H1 (cell line): Measurements from ENCODE around the gene ANKS1B. TPM values are rescaled to one million over a fixed set of nuclear protein-coding genes. Genes with fewer than 3 reads are reported as not detected.

Experiments used
- CTCF ChIA-PET: fragments of 300-600 bp; sonication (Branson Sonifier 250); formaldehyde crosslinking; loops from one replicate; lab custom pipeline; 2021; ENCODE audit not compliant: partially characterized antibody; lab: Charles Lee
- POLR2A ChIA-PET: fragments of 300-600 bp; sonication (Branson Sonifier 250); formaldehyde crosslinking; loops from one replicate; lab custom pipeline; 2021; ENCODE audit warnings: inconsistent platforms; ENCODE audit not compliant: partially characterized antibody; lab: Charles Lee
- DNase-seq, 2 experiments: peaks; one replicate each; pipeline versions ENCODE4 v3.0.0 to v3.0.0-alpha.2; 2010 to 2022; ENCODE audit warnings: low spot score in 2 of 2, low read depth in 1 of 2, mixed read lengths in 1 of 2
- FAIRE-seq: peaks from 2 replicates; lab custom pipeline; 2011; peaks lifted over from hg19 to GRCh38; lab: Jason Lieb, UNC
- H2AFZ ChIP-seq: 2 replicates; pipeline ENCODE4 v1.8.1; 2012; ENCODE audit warnings: low read length, inconsistent platforms
- H2AK5ac ChIP-seq: 2 replicates; pipeline ENCODE4 v1.6.1; 2013; ENCODE audit warnings: low read depth, low read length
- H2BK120ac ChIP-seq: replicated peaks from 2 replicates; pipeline ENCODE3; 2013; ENCODE audit warnings: low read depth, low read length, inconsistent platforms
- H2BK12ac ChIP-seq: 2 replicates; pipeline ENCODE4 v1.6.1; 2013; ENCODE audit warnings: low read depth, low read length
- H2BK15ac ChIP-seq: 2 replicates; pipeline ENCODE4 v1.6.1; 2013; ENCODE audit warnings: low read length
- H2BK20ac ChIP-seq: 2 replicates; pipeline ENCODE4 v1.6.1; 2013; ENCODE audit warnings: low read length
- H2BK5ac ChIP-seq: 2 replicates; pipeline ENCODE4 v1.6.1; 2013; ENCODE audit warnings: low read depth, low read length
- H3K14ac ChIP-seq: 2 replicates; pipeline ENCODE4 v1.6.1; 2013; ENCODE audit warnings: inconsistent platforms; ENCODE audit not compliant: insufficient read length
- H3K18ac ChIP-seq: 2 replicates; pipeline ENCODE4 v1.6.1; 2013; ENCODE audit warnings: low read length; ENCODE audit errors: extremely low read depth
- H3K23ac ChIP-seq: 2 replicates; pipeline ENCODE4 v1.6.1; 2013; ENCODE audit warnings: inconsistent platforms; ENCODE audit not compliant: insufficient read length
- H3K23me2 ChIP-seq: 2 replicates; pipeline ENCODE4 v1.6.1; 2013; ENCODE audit warnings: low read depth, low read length
- H3K27ac ChIP-seq: 2 replicates; pipeline ENCODE4 v1.6.1; 2011; ENCODE audit warnings: low read depth, low read length, inconsistent platforms
- H3K27me3 ChIP-seq, 4 experiments: replicated peaks in 1 of 4; 1 replicate in 1 of 4; 2 replicates in 3 of 4; pipeline versions ENCODE4 v1.6.1 to v1.8.1; 2011 to 2013; ENCODE audit warnings: low read length in 3 of 4, mild to moderate bottlenecking in 3 of 4, inconsistent platforms in 2 of 4, mixed read lengths in 2 of 4, moderate library complexity in 1 of 4; ENCODE audit not compliant: control insufficient read depth in 3 of 4, insufficient read depth in 3 of 4; ENCODE audit errors: extremely low read depth in 1 of 4
- H3K36me3 ChIP-seq, 4 experiments: 2 replicates each; pipeline versions ENCODE4 v1.6.1 to v1.8.1; 2011 to 2013; ENCODE audit warnings: mild to moderate bottlenecking in 4 of 4, low read length in 3 of 4, moderate library complexity in 2 of 4, control low read depth in 1 of 4, inconsistent platforms in 1 of 4; ENCODE audit not compliant: insufficient read depth in 4 of 4, control insufficient read depth in 2 of 4
- H3K4ac ChIP-seq: replicated peaks from 2 replicates; pipeline ENCODE3; 2013; ENCODE audit warnings: low read length, low read depth, mixed read lengths, inconsistent platforms; ENCODE audit not compliant: insufficient read length
- H3K4me1 ChIP-seq, 4 experiments: replicated peaks in 1 of 4; 1 replicate in 1 of 4; 2 replicates in 3 of 4; pipeline versions ENCODE4 v1.6.1 to v1.8.1; 2011 to 2013; ENCODE audit warnings: low read length in 3 of 4, inconsistent platforms in 2 of 4, mixed read lengths in 1 of 4; ENCODE audit not compliant: insufficient read depth in 4 of 4, control insufficient read depth in 3 of 4
- H3K4me2 ChIP-seq, 2 experiments: 2 replicates each; pipeline versions ENCODE4 v1.6.1 to v1.8.1; 2011 to 2013; ENCODE audit warnings: low read depth in 2 of 2, low read length in 2 of 2, control low read depth in 1 of 2, inconsistent platforms in 1 of 2, mild to moderate bottlenecking in 1 of 2; ENCODE audit not compliant: insufficient read depth in 1 of 2
- H3K4me3 ChIP-seq, 4 experiments: fragments of 200-600, 300-600 bp in 1 of 4; sonication (generic), shearing (Covaris generic), sonication (Bioruptor Twin) in 1 of 4; 2 replicates each; pipeline versions ENCODE4 v1.5.1 to v1.8.1; 2011 to 2016; ENCODE audit warnings: low read length in 4 of 4, low read depth in 3 of 4, control low read depth in 2 of 4, inconsistent platforms in 2 of 4, mild to moderate bottlenecking in 2 of 4, mixed read lengths in 1 of 4, moderate library complexity in 1 of 4; ENCODE audit not compliant: insufficient read depth in 2 of 4; ENCODE audit errors: extremely low read depth in 1 of 4
- H3K56ac ChIP-seq: replicated peaks from 2 replicates; pipeline ENCODE3; 2013; ENCODE audit warnings: low read depth, mild to moderate bottlenecking, mixed read lengths, low read length, inconsistent platforms; ENCODE audit not compliant: insufficient read length
- H3K79me1 ChIP-seq: 2 replicates; pipeline ENCODE4 v1.6.1; 2013; ENCODE audit warnings: low read depth, low read length, control low read depth
- H3K79me2 ChIP-seq, 2 experiments: 2 replicates each; pipeline versions ENCODE4 v1.6.1 to v1.8.1; 2012 to 2013; ENCODE audit warnings: low read length in 2 of 2, mild to moderate bottlenecking in 2 of 2, inconsistent platforms in 1 of 2; ENCODE audit not compliant: insufficient read depth in 2 of 2, control insufficient read depth in 1 of 2
- H3K9ac ChIP-seq, 4 experiments: replicated peaks in 1 of 4; 1 replicate in 1 of 4; 2 replicates in 3 of 4; pipeline versions ENCODE4 v1.6.1 to v1.8.1; 2011 to 2013; ENCODE audit warnings: low read depth in 3 of 4, low read length in 3 of 4, control low read depth in 2 of 4, mild to moderate bottlenecking in 2 of 4, moderate library complexity in 2 of 4, inconsistent platforms in 1 of 4; ENCODE audit errors: extremely low read depth in 1 of 4
- H3K9me3 ChIP-seq, 2 experiments: 2 replicates each; pipeline versions ENCODE4 v1.6.1 to v1.8.1; 2012 to 2013; ENCODE audit warnings: mild to moderate bottlenecking in 2 of 2, moderate library complexity in 2 of 2, control low read depth in 1 of 2, inconsistent platforms in 1 of 2, low read depth in 1 of 2, low read length in 1 of 2, mixed read lengths in 1 of 2; ENCODE audit not compliant: insufficient read depth in 2 of 2
- H4K20me1 ChIP-seq, 2 experiments: replicated peaks in 1 of 2; 2 replicates each; pipeline versions ENCODE3 to v1.8.1; 2011 to 2013; ENCODE audit warnings: inconsistent platforms in 2 of 2, low read length in 2 of 2, mild to moderate bottlenecking in 1 of 2; ENCODE audit not compliant: insufficient read depth in 2 of 2, control insufficient read depth in 1 of 2
- H4K5ac ChIP-seq: 2 replicates; pipeline ENCODE4 v1.6.1; 2013; ENCODE audit warnings: low read length, low read depth, mixed read lengths, inconsistent platforms; ENCODE audit not compliant: insufficient read length
- H4K8ac ChIP-seq: 2 replicates; pipeline ENCODE4 v1.8.0; 2013; ENCODE audit warnings: mild to moderate bottlenecking, moderate library complexity, low read length, inconsistent platforms; ENCODE audit not compliant: insufficient read depth; ENCODE audit errors: extremely low read depth
- H4K91ac ChIP-seq: replicated peaks from 2 replicates; pipeline ENCODE3; 2013; ENCODE audit warnings: low read length, mixed read lengths, inconsistent platforms; ENCODE audit not compliant: insufficient read length
- CTBP2 ChIP-seq: IDR thresholded peaks from 2 replicates; pipeline ENCODE4 v1.7.0; 2011; ENCODE audit warnings: borderline replicate concordance, mild to moderate bottlenecking, moderate library complexity, mixed read lengths, low read length; ENCODE audit not compliant: insufficient read depth, insufficient read length
- EP300 ChIP-seq, 2 experiments: IDR thresholded peaks; 1 replicate in 1 of 2; 2 replicates in 1 of 2; pipeline ENCODE4 v1.6.1; 2011 to 2012; ENCODE audit warnings: low read depth in 2 of 2, low read length in 2 of 2, mild to moderate bottlenecking in 2 of 2, borderline replicate concordance in 1 of 2, inconsistent platforms in 1 of 2, moderate library complexity in 1 of 2
- TAF7 ChIP-seq: optimal IDR thresholded peaks from 2 replicates; pipeline ENCODE3; 2011; ENCODE audit warnings: low read depth, mild to moderate bottlenecking, inconsistent platforms, low read length, moderate library complexity, borderline replicate concordance
- YY1 ChIP-seq: IDR thresholded peaks from 2 replicates; pipeline ENCODE4 v1.6.1; 2011; ENCODE audit warnings: low read depth, mild to moderate bottlenecking, low read length
- ZNF274 ChIP-seq: IDR thresholded peaks from 2 replicates; pipeline ENCODE4 v1.7.0; 2012; ENCODE audit warnings: low read length, borderline replicate concordance; ENCODE audit errors: extremely low read depth
- WGBS, 2 experiments: shearing (Covaris generic) in 1 of 2; methylation state at CpG; one replicate each; pipeline versions ENCODE4 v1.1.6 to v1.1.7; 2013 to 2015; ENCODE audit warnings: low lambda C conversion rate in 2 of 2, mixed read lengths in 2 of 2, inconsistent platforms in 1 of 2, low coverage in 1 of 2, missing lambda C conversion rate in 1 of 2; ENCODE audit not compliant: insufficient replicate concordance in 2 of 2, insufficient coverage in 1 of 2, insufficient read length in 1 of 2; ENCODE audit errors: extremely low coverage in 1 of 2, missing lambda C conversion rate in 1 of 2; 5-methylcytosine and 5-hydroxymethylcytosine counted together
- polyA plus RNA-seq, 7 experiments: library from polyadenylated mRNA; depleted of rRNA in 3 of 7; stranded (reverse) in 5 of 7; unstranded in 2 of 7; fragments of >200 nt in 5 of 7; fragments of 200-250 nt in 2 of 7; gene quantifications; 1 replicate in 5 of 7; 2 replicates in 1 of 7; 4 replicates in 1 of 7; pipeline versions ENCODE4 v1.2.1 to v1.2.3, GENCODE V29; 2011 to 2013; ENCODE audit warnings: missing spikeins in 2 of 7, mixed read lengths in 2 of 7
- total RNA-seq: library from RNA; stranded (reverse); fragmentation: NEBNext Ultra II Directional; extraction: Animal tissue kit (Norgen Biotek cat#: 25700); gene quantifications from 2 replicates; pipeline ENCODE4 v1.2.1, GENCODE V29; 2021
- TF ChIP-seq, protein P1 (sequence below): IDR thresholded peaks from 2 replicates; pipeline ENCODE4 v1.6.1; 2012; ENCODE audit warnings: inconsistent platforms
- TF ChIP-seq, protein P2 (sequence below): IDR thresholded peaks from 2 replicates; pipeline ENCODE4 v1.6.1; 2012; ENCODE audit warnings: inconsistent platforms

Gene ANKS1B
- total and polyA plus RNA-seq, 2 of the 8 experiments (the other 6 are each of a cell fraction or from before 2014, with no cell fraction given), result 2.7 to 6.1 TPM

DNA sequence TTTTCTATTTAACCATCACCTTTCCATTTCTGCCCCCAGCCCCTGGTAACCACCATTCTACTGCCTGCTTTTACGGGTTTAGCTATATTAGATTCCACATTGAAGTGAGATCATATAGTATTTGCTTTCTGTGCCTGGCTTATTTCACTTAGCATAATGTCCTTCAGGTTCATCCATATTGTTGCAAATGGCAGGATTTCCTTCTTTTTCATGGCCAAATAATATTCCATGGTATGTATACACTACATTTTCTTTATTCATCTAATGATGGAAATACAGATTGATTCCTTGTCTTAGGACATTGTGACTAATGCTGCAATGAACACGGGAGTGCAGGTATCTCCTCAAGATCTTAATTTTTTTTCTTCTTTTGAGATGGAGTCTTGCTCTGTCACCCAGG lies 1137.5 kb downstream of the ANKS1B start:
- H3K36me3 ChIP-seq, result no peaks in the 10 kb centered on the region
- H3K56ac ChIP-seq, result no peak overlapping the region
- H4K5ac ChIP-seq, result no peak overlapping the region
- no peak overlapping the region for H2BK20ac ChIP-seq
- WGBS, 2 experiments, result 93% methylated on average over 2 of the region's 2 CpGs; no CpG with 5 or more reads in 1 of the 2 experiments
- H3K14ac ChIP-seq, result no peak overlapping the region
- no peak overlapping the region for H3K23ac ChIP-seq
- no peak for FAIRE-seq
- no peak overlapping the region for H3K9ac ChIP-seq
- no peaks in the 10 kb centered on the region for H4K20me1 ChIP-seq
- H3K4ac ChIP-seq, result no peak overlapping the region
- no peak for DNase-seq
- no peak overlapping the region for H3K18ac ChIP-seq
- no peak overlapping the region for H3K27ac ChIP-seq
- no peaks in the 10 kb centered on the region for H3K79me2 ChIP-seq
- H2AK5ac ChIP-seq, result no peak overlapping the region
- H3K4me1 ChIP-seq, result peaks cover 0 to 5% (median 0%) of the 10 kb centered on the region in 4 experiments; a peak in 2 of 7 replicates
- TF ChIP-seq CTBP2, result no peak
- TF ChIP-seq EP300 (IDR thresholded peaks at IDR 0.05; ENCODE audit: borderline replicate concordance in 1 of 2, low read depth in 2 of 2, low read length in 2 of 2), result no peak
- TF ChIP-seq, protein P1, sequence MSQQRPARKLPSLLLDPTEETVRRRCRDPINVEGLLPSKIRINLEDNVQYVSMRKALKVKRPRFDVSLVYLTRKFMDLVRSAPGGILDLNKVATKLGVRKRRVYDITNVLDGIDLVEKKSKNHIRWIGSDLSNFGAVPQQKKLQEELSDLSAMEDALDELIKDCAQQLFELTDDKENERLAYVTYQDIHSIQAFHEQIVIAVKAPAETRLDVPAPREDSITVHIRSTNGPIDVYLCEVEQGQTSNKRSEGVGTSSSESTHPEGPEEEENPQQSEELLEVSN, result no peak
- TF ChIP-seq YY1, result no peak
- no peak for TF ChIP-seq ZNF274
- no peak for TF ChIP-seq TAF7
- TF ChIP-seq, protein P2, sequence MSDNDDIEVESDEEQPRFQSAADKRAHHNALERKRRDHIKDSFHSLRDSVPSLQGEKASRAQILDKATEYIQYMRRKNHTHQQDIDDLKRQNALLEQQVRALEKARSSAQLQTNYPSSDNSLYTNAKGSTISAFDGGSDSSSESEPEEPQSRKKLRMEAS, result no peak
- no peak overlapping the region for H4K8ac ChIP-seq
- no peak overlapping the region for H2BK15ac ChIP-seq
- no peaks in the 10 kb centered on the region for H3K23me2 ChIP-seq
- H3K79me1 ChIP-seq, result no peaks in the 10 kb centered on the region
- no peaks in the 10 kb centered on the region for H3K27me3 ChIP-seq
- POLR2A ChIA-PET, result interaction anchor here (1.3 kb wide), 1 partner anchor 9 kb away, joined by 5 read pairs; no protein-coding TSS in a partner anchor
- H4K91ac ChIP-seq, result no peak overlapping the region
- no peak overlapping the region for H3K4me2 ChIP-seq
- no peak overlapping the region for H3K4me3 ChIP-seq
- H2AFZ ChIP-seq, result no peak overlapping the region
- H2BK120ac ChIP-seq, result no peak overlapping the region
- no peaks in the 10 kb centered on the region for H3K9me3 ChIP-seq
- CTCF ChIA-PET, result interaction anchor here (1.4 to 1.6 kb wide), 3 partner anchors 11 to 104 kb away, joined by 3 to 7 read pairs (median 5); no protein-coding TSS in a partner anchor
- no peak overlapping the region for H2BK5ac ChIP-seq
- no peak overlapping the region for H2BK12ac ChIP-seq
